Hepatocyte (in vitro differentiated cells): ENCODE results near the gene ZNF385B. TPM values are rescaled to one million over a fixed set of nuclear protein-coding genes. Genes with fewer than 3 reads are reported as not detected.

Experiments
- DNase-seq: peaks from one replicate; pipeline ENCODE4 v3.0.0-alpha.2; 2016; ENCODE audit warnings: low spot score
- H2AFZ ChIP-seq: fragments of 200-600 bp; sonication (generic); 2 replicates; pipeline ENCODE4 v1.6.0; 2016; ENCODE audit warnings: antibody characterized with exemption, mild to moderate bottlenecking
- H3K27ac ChIP-seq: fragments of 200-600 bp; sonication (generic); 2 replicates; pipeline ENCODE4 v1.5.1; 2016; ENCODE audit warnings: mild to moderate bottlenecking
- H3K27me3 ChIP-seq: fragments of 200-600 bp; sonication (generic); 2 replicates; pipeline ENCODE4 v1.6.1; 2016
- H3K36me3 ChIP-seq: fragments of 200-600 bp; sonication (generic); replicated peaks from 2 replicates; pipeline ENCODE4 v1.5.1; 2016; ENCODE audit warnings: low read depth; ENCODE audit not compliant: insufficient read depth
- H3K4me1 ChIP-seq: fragments of 200-600 bp; sonication (generic); 2 replicates; pipeline ENCODE4 v1.5.1; 2016; ENCODE audit warnings: mild to moderate bottlenecking, moderate library complexity; ENCODE audit not compliant: insufficient read depth
- H3K4me2 ChIP-seq: fragments of 200-600 bp; sonication (generic); 2 replicates; pipeline ENCODE4 v1.6.0; 2016
- H3K4me3 ChIP-seq: fragments of 200-600 bp; sonication (generic); 2 replicates; pipeline ENCODE4 v1.5.1; 2016; ENCODE audit warnings: mild to moderate bottlenecking
- H3K79me2 ChIP-seq: fragments of 200-600 bp; sonication (generic); 2 replicates; pipeline ENCODE4 v1.6.0; 2017; ENCODE audit warnings: mild to moderate bottlenecking
- H3K9me2 ChIP-seq: fragments of 200-600 bp; sonication (generic); replicated peaks from 2 replicates; pipeline ENCODE4 v1.6.0; 2017; ENCODE audit warnings: mild to moderate bottlenecking; ENCODE audit not compliant: insufficient read depth
- H3K9me3 ChIP-seq: fragments of 200-600 bp; sonication (generic); 2 replicates; pipeline ENCODE4 v1.5.1; 2016; ENCODE audit warnings: low read depth, mild to moderate bottlenecking
- H4K20me1 ChIP-seq: fragments of 200-600 bp; sonication (generic); 2 replicates; pipeline ENCODE4 v1.6.0; 2016; ENCODE audit warnings: mild to moderate bottlenecking; ENCODE audit not compliant: insufficient read depth, poor library complexity, severe bottlenecking
- EZH2 ChIP-seq: fragments of 200-600 bp; sonication (generic); IDR thresholded peaks from 2 replicates; pipeline ENCODE4 v1.6.1; 2016; ENCODE audit warnings: antibody characterized with exemption, mild to moderate bottlenecking, borderline replicate concordance
- EZH2phosphoT487 ChIP-seq: fragments of 200-600 bp; sonication (generic); IDR thresholded peaks from one replicate; pipeline ENCODE4 v1.6.1; 2018; ENCODE audit warnings: antibody characterized with exemption, mild to moderate bottlenecking, low read depth, moderate library complexity; ENCODE audit not compliant: unreplicated experiment, severe bottlenecking
- WGBS: methylation state at CpG from one replicate; pipeline ENCODE4 v1.1.6; 2016; ENCODE audit warnings: low lambda C conversion rate; ENCODE audit errors: missing lambda C conversion rate; 5-methylcytosine and 5-hydroxymethylcytosine counted together
- polyA plus RNA-seq: library from polyadenylated mRNA; unstranded; fragments of >200 nt; fragmentation: Nextera tagmentation; extraction: Ambion mirVana; gene quantifications from 2 replicates; pipeline ENCODE4 v1.2.1, GENCODE V29; 2016
- total RNA-seq: library from RNA; depleted of rRNA; stranded (reverse); fragments of >200 nt; gene quantifications from 2 replicates; pipeline ENCODE4 v1.2.3, GENCODE V29; 2014
- TF ChIP-seq, protein P1 (sequence below): fragments of 200-600 bp; sonication (generic); IDR thresholded peaks from 2 replicates; pipeline ENCODE4 v1.5.1; 2016; ENCODE audit warnings: antibody characterized with exemption, mild to moderate bottlenecking; ENCODE audit not compliant: poor library complexity

The ZNF385B gene
- total and polyA plus RNA-seq, 2 experiments from 2014 or later, result 1.8 to 2.4 TPM

DNA sequence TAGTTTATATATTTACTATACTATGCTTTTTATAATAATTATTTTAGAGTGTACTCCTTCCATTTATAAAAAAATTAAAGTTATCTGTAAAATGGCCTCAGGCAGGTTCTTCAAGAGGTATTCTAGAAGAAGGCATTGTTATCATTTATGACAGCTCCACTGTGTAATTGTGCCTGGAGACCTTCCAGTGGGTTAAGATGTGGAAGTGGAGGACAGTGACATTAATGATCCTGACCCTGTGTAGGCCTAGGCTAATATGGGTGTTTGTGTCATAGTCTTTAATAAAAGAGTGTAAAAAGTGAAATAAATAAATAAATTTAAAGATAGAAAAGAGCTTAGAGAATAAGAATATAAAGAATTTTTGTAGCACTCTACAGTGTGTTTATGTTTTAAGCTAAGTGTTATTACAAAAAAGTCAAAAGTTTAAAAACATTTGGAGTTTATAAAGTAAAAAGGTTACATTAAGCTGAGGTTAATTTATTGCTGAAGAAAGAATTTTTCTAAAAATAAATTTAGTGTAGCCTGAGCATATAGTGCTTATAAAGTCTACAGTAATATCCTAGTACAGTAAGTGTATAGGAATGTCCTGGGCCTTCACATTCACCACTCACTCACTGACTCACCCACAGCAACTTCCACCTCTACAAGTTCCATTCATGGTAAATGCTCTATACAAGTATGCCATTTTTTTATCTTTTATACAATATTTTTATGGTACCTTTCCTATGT is 406.8 kb downstream of the ZNF385B start:
- Histone ChIP-seq H3K9me3 (no peaks in the 10 kb centered on the region), H4K20me1 (no peaks in the 10 kb centered on the region), H3K4me3 (no peak overlapping the region), H3K27me3 (no peaks in the 10 kb centered on the region), H2AFZ (no peak overlapping the region), H3K4me1 (peaks cover under 1% of the 10 kb centered on the region), H3K36me3 (no peaks in the 10 kb centered on the region), H3K9me2 (no peaks in the 10 kb centered on the region), H3K79me2 (no peaks in the 10 kb centered on the region), H3K27ac (no peak overlapping the region), H3K4me2 (no peak overlapping the region)
- no peak for TF ChIP-seq EZH2phosphoT487
- no peak for TF ChIP-seq EZH2
- TF ChIP-seq, protein P1, sequence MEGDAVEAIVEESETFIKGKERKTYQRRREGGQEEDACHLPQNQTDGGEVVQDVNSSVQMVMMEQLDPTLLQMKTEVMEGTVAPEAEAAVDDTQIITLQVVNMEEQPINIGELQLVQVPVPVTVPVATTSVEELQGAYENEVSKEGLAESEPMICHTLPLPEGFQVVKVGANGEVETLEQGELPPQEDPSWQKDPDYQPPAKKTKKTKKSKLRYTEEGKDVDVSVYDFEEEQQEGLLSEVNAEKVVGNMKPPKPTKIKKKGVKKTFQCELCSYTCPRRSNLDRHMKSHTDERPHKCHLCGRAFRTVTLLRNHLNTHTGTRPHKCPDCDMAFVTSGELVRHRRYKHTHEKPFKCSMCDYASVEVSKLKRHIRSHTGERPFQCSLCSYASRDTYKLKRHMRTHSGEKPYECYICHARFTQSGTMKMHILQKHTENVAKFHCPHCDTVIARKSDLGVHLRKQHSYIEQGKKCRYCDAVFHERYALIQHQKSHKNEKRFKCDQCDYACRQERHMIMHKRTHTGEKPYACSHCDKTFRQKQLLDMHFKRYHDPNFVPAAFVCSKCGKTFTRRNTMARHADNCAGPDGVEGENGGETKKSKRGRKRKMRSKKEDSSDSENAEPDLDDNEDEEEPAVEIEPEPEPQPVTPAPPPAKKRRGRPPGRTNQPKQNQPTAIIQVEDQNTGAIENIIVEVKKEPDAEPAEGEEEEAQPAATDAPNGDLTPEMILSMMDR, result no peak
- no peak for DNase-seq

DNA sequence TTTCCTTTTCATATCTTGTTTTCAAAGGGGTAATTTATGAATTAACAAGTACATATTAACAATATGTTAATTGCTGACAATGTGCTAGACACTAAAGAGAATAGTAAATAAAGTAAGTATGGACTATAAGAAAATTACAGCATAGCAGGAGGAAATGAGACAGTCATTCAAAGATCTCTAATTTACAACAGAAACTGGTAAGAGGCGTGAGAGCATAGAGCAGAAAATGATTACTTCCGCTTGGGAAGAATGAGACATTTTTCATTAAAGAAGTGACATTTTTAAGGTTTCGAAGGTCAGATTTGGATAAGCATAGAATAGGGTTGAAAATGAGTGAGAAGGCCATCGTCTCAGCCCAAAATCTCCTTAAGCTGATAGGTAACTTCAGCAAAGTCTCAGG is 412.4 kb downstream of the ZNF385B start:
- 94% methylated on average over 4 of the region's 4 CpGs for WGBS
- H3K79me2 ChIP-seq, result no peaks in the 10 kb centered on the region
- H4K20me1 ChIP-seq, result no peaks in the 10 kb centered on the region
- no peak overlapping the region for H3K4me2 ChIP-seq
- no peak overlapping the region for H3K4me3 ChIP-seq
- no peak for DNase-seq
- no peaks in the 10 kb centered on the region for H3K27me3 ChIP-seq
- H3K9me3 ChIP-seq, result no peaks in the 10 kb centered on the region
- no peak for TF ChIP-seq EZH2phosphoT487
- TF ChIP-seq EZH2, result no peak
- TF ChIP-seq, protein P1, result no peak
- no peaks in the 10 kb centered on the region for H3K36me3 ChIP-seq
- no peaks in the 10 kb centered on the region for H3K4me1 ChIP-seq
- H3K9me2 ChIP-seq, result no peaks in the 10 kb centered on the region
- H2AFZ ChIP-seq, result no peak overlapping the region
- no peak overlapping the region for H3K27ac ChIP-seq

DNA sequence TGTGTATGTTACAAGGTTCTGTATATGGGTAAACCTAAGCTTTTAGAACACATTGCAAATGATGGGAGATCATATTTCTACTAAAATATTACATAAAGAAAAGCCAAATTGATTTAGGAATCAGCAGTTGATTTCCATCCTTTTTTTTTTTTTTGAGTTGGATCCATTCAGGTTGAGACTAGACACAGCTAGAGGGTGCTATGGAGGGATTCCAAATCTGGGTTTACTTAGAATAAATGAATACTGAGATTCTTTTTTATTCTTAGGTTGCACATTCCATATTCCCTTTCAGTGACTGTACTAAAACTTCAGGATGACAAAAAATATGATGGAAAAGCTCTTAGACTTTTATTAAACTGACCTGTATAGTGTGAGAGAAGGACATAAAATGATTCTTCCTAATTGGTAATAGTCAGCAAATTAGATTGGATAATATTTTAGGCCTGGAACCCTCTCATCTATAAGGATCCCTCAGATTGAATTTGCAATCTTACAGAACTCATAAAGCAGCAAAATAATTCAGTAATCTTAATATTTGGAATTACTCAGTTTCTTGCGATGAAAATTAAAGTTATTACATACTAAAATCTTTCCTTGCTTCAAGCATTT is 413.5 kb downstream of the ZNF385B start:
- Histone ChIP-seq H3K9me3 (no peaks in the 10 kb centered on the region), H4K20me1 (no peaks in the 10 kb centered on the region), H3K79me2 (no peaks in the 10 kb centered on the region), H3K9me2 (no peaks in the 10 kb centered on the region), H2AFZ (no peak overlapping the region), H3K4me2 (no peak overlapping the region), H3K27ac (no peak overlapping the region), H3K4me1 (no peaks in the 10 kb centered on the region), H3K36me3 (no peaks in the 10 kb centered on the region), H3K4me3 (no peak overlapping the region), H3K27me3 (no peaks in the 10 kb centered on the region)
- 49% methylated on average over 1 of the region's 1 CpG for WGBS
- TF ChIP-seq EZH2, result no peak
- TF ChIP-seq, protein P1, result peak; percentile 7
- DNase-seq, result no peak
